H1 (cell line): ENCODE data around the gene ZPR1.

ENCODE experiments used
- CEBPB ChIP-seq: IDR thresholded peaks from 2 replicates; pipeline ENCODE4 v1.6.1; 2012; ENCODE audit warnings: low read depth, low read length
- CTCF ChIP-seq, 3 experiments: IDR thresholded peaks; 1 replicate in 2 of 3; 2 replicates in 1 of 3; pipeline versions ENCODE4 v1.5.1 to v1.6.1; 2011; ENCODE audit warnings: low read length in 3 of 3, mild to moderate bottlenecking in 3 of 3, inconsistent platforms in 2 of 3, low read depth in 1 of 3, moderate library complexity in 1 of 3; ENCODE audit not compliant: insufficient read depth in 1 of 3; ENCODE audit errors: control extremely low read depth in 1 of 3
- EZH2 ChIP-seq: fragments of 200-600 bp; sonication (generic); IDR thresholded peaks from 2 replicates; pipeline ENCODE4 v1.7.1; 2012; ENCODE audit warnings: low read depth, mild to moderate bottlenecking, moderate library complexity, low read length, inconsistent platforms; ENCODE audit not compliant: severe bottlenecking
- GABPA ChIP-seq: IDR thresholded peaks from 2 replicates; pipeline ENCODE4 v1.6.1; 2011; ENCODE audit warnings: mild to moderate bottlenecking, low read length, moderate library complexity, borderline replicate concordance; ENCODE audit not compliant: insufficient read depth
- POLR2A ChIP-seq, 2 experiments: IDR thresholded peaks; 1 replicate in 1 of 2; 2 replicates in 1 of 2; pipeline ENCODE4 v1.6.1; 2011; ENCODE audit warnings: low read depth in 2 of 2, low read length in 2 of 2, mild to moderate bottlenecking in 2 of 2; ENCODE audit errors: control extremely low read depth in 1 of 2

GRCh38 chr11:116821050-116821918 lies 33.5 kb upstream of the ZPR1 start:
- TF ChIP-seq CEBPB (no peak), GABPA (no peak), EZH2 (no peak), POLR2A (IDR thresholded peaks at IDR 0.05; ENCODE audit: control extremely low read depth in 1 of 2, low read depth in 2 of 2, low read length in 2 of 2) (no peak), CTCF (IDR thresholded peaks at IDR 0.05; ENCODE audit: control extremely low read depth in 1 of 3, insufficient read depth in 1 of 3, low read depth in 1 of 3, low read length in 3 of 3) (no peak)
